Kidney (tissue), 14 donors: Measurements from ENCODE around the gene TGM3. TPM values are rescaled to one million over a fixed set of nuclear protein-coding genes. Genes with fewer than 3 reads are reported as not detected.

ENCODE experiments used
- DNase-seq, 5 donors: peaks; one replicate each; pipeline ENCODE4 v3.0.0-alpha.2; 2013 to 2020
- FAIRE-seq: peaks from 2 replicates; lab custom pipeline; 2012; peaks lifted over from hg19 to GRCh38; lab: Jason Lieb, UNC
- H3K27ac ChIP-seq, 2 donors: one replicate each; pipeline ENCODE4 v1.7.0; 2013; ENCODE audit warnings: low read depth in 2 of 2, low read length in 2 of 2, inconsistent platforms in 1 of 2
- H3K27me3 ChIP-seq: one replicate; pipeline ENCODE4 v1.7.1; 2013; ENCODE audit warnings: low read length, inconsistent platforms; ENCODE audit not compliant: control insufficient read depth, insufficient read depth
- H3K36me3 ChIP-seq, 3 donors: one replicate each; pipeline versions ENCODE4 v1.7.0 to v1.7.1; 2013; ENCODE audit warnings: low read length in 3 of 3, control low read depth in 1 of 3, inconsistent platforms in 1 of 3; ENCODE audit not compliant: insufficient read depth in 3 of 3, control insufficient read depth in 2 of 3
- H3K4me1 ChIP-seq, 3 donors: one replicate each; pipeline versions ENCODE4 v1.7.0 to v1.7.1; 2013; ENCODE audit warnings: low read length in 3 of 3, inconsistent platforms in 1 of 3, low read depth in 1 of 3; ENCODE audit not compliant: control insufficient read depth in 2 of 3, insufficient read depth in 2 of 3
- H3K4me3 ChIP-seq, 3 donors: one replicate each; pipeline versions ENCODE4 v1.7.0 to v1.8.1; 2013; ENCODE audit warnings: low read length in 3 of 3, control low read depth in 1 of 3, inconsistent platforms in 1 of 3
- H3K9ac ChIP-seq, 3 donors: one replicate each; pipeline versions ENCODE4 v1.7.0 to v1.7.1; 2013; ENCODE audit warnings: low read length in 3 of 3, control low read depth in 1 of 3, inconsistent platforms in 1 of 3
- H3K9me3 ChIP-seq, 3 donors: one replicate each; pipeline versions ENCODE4 v1.7.0 to v1.7.1; 2013; ENCODE audit warnings: low read length in 3 of 3, control low read depth in 1 of 3, inconsistent platforms in 1 of 3; ENCODE audit not compliant: control insufficient read depth in 2 of 3, insufficient read depth in 1 of 3
- intact Hi-C: fragments of 100-400 bp; cut with DNase I; formaldehyde crosslinking; loops from one replicate; pipeline ENCODE4 v1.11.1; 2022
- polyA plus RNA-seq: library from polyadenylated mRNA; stranded (reverse); fragments of 350-450 nt; fragmentation: Illumina TruSeq; extraction: RNeasy Lipid Tissue Mini Kit (QIAGEN cat#74804); gene quantifications from one replicate; pipeline ENCODE4 v1.2.3, GENCODE V29; 2014; ENCODE audit warnings: low read depth, low replicate concordance; ENCODE audit not compliant: insufficient read depth
- total RNA-seq: library from RNA; stranded (reverse); fragmentation: NEBNext Ultra II Directional; extraction: Animal tissue kit (Norgen Biotek cat#: 25700); gene quantifications from one replicate; pipeline ENCODE4 v1.2.1, GENCODE V29; 2021
- TF ChIP-seq, protein P1 (sequence below): IDR thresholded peaks from 3 replicates; pipeline ENCODE4 v1.5.1; 2012; ENCODE audit warnings: mild to moderate bottlenecking, moderate library complexity, borderline replicate concordance; ENCODE audit not compliant: insufficient read depth; ENCODE audit errors: extremely low read depth
- donor health status: control.
- donor health status: control.
- donor health status: control.
- donor health status: control.
- donor health status: control.
- donor health status: DM: yes; HTN: yes; CAD: no.
- donor health status: Normal renal cell carcinoma (clear cell type).

TGM3 gene
- total and polyA plus RNA-seq, 2 donors from 2014 or later: 0.13 TPM; not detected in 1

GRCh38 chr20:2316847-2317495 is 21.2 kb downstream of the TGM3 start:
- Histone ChIP-seq H3K27me3 (no peaks in the 10 kb centered on the region), H3K9me3 (peaks cover 0 to 3% (median 0%) of the 10 kb centered on the region in 3 donors), H3K36me3 (no peaks in the 10 kb centered on the region), H3K27ac (no peak overlapping the region), H3K9ac (no peak overlapping the region), H3K4me1 (no peaks in the 10 kb centered on the region), H3K4me3 (no peak overlapping the region)
- FAIRE-seq (no peak), DNase-seq (no peak)
- TF ChIP-seq, protein P1, sequence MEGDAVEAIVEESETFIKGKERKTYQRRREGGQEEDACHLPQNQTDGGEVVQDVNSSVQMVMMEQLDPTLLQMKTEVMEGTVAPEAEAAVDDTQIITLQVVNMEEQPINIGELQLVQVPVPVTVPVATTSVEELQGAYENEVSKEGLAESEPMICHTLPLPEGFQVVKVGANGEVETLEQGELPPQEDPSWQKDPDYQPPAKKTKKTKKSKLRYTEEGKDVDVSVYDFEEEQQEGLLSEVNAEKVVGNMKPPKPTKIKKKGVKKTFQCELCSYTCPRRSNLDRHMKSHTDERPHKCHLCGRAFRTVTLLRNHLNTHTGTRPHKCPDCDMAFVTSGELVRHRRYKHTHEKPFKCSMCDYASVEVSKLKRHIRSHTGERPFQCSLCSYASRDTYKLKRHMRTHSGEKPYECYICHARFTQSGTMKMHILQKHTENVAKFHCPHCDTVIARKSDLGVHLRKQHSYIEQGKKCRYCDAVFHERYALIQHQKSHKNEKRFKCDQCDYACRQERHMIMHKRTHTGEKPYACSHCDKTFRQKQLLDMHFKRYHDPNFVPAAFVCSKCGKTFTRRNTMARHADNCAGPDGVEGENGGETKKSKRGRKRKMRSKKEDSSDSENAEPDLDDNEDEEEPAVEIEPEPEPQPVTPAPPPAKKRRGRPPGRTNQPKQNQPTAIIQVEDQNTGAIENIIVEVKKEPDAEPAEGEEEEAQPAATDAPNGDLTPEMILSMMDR: no peak
- intact Hi-C loops: no loop called here

DNA sequence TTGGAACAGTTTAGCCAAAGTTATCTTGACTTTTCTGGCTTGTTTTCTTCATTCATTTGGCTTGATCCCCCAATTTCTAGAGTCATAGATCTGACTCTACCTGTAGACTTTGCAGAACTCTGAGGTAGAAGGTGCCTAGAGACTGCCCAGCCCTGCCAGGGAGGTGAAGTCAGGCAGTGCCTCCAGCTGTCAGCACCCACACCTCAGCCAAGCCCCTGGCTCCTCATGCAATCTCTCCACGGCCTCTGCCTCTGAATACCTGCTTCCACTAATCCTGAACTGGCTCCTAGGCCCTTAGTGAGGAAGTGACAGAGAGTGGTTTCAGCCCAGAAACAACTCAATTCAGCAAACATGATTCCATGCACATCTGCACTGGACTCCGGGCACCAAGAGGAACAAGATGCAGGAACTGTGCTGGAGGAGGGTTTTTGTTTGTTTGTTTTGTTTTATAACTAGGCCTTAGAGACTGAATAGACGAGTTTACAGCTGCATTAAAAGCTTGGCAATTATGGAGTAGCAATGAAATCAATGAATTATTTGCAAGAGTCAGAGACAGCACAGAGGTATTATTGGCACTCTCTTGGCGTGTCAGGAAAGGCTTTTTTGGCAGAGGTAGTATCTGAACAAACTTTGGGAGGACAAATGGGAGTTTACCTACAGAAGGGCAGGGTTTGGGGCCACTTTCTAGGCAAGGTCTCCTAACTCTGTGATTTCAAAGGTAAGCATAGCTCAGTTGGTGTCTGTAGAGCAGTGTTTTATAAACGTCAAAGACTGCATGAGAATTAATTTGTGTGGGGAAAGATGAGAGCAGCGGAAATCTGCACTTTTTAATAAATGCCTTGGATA is 25.2 kb downstream of the TGM3 start:
- FAIRE-seq: no peak

GRCh38 chr20:2323051-2323450 is 27.2 kb downstream of the TGM3 start:
- Histone ChIP-seq H3K4me1 (no peaks in the 10 kb centered on the region), H3K9me3 (peaks cover 0 to 3% (median 0%) of the 10 kb centered on the region in 3 donors), H3K27ac (no peak overlapping the region), H3K27me3 (no peaks in the 10 kb centered on the region), H3K9ac (no peak overlapping the region), H3K36me3 (no peaks in the 10 kb centered on the region), H3K4me3 (no peak overlapping the region)
- no peak for FAIRE-seq
- no peak for DNase-seq
- TF ChIP-seq, protein P1: no peak
- intact Hi-C loops: no loop called here

More for the DNA sequence above, 25.2 kb downstream of the TGM3 start:
- Histone ChIP-seq H3K4me3 (no peak overlapping the region), H3K4me1 (no peaks in the 10 kb centered on the region), H3K9ac (no peak overlapping the region), H3K36me3 (no peaks in the 10 kb centered on the region), H3K27me3 (no peaks in the 10 kb centered on the region), H3K27ac (no peak overlapping the region), H3K9me3 (peaks cover 0 to 3% (median 0%) of the 10 kb centered on the region in 3 donors)
- TF ChIP-seq, protein P1: no peak
- intact Hi-C loops: no loop called here
- no peak for DNase-seq
